HepG2 (cell line): ENCODE results near the gene MBLAC1. TPM values are rescaled to one million over a fixed set of nuclear protein-coding genes. Genes with fewer than 3 reads are reported as not detected.

Source experiments
- ATAC-seq: fragments of 200-7000 bp; cut with Tn5 transposase; 3 replicates; pipeline ENCODE4 v1.9.1; 2020; ENCODE audit warnings: mild to moderate bottlenecking, moderate library complexity
- BruUV-seq: library from RNA; stranded (reverse); fragments of 400-500 nt; replicated peaks from 2 replicates; lab custom pipeline; 2021; lab: Mats Ljungman, UMichigan
- CTCF ChIA-PET: fragments of 300-600 bp; formaldehyde crosslinking; extraction: SDS; loops from one replicate; lab custom pipeline; 2021; ENCODE audit warnings: low total read pairs, inconsistent platforms, low intra/inter-chr PET ratio; lab: Yijun Ruan, JAX
- POLR2A ChIA-PET: fragments of 350-600 bp; sonication (Branson Sonifier 250); formaldehyde crosslinking; loops from one replicate; lab custom pipeline; 2020; ENCODE audit warnings: antibody characterized with exemption, inconsistent platforms; lab: Yijun Ruan, JAX
- DNase-seq: peaks from one replicate; pipeline ENCODE4 v3.0.0-alpha.2; 2015; ENCODE audit warnings: low spot score
- FAIRE-seq: peaks from 3 replicates; lab custom pipeline; 2011; peaks lifted over from hg19 to GRCh38; lab: Jason Lieb, UNC
- H2AFZ ChIP-seq: one replicate; pipeline ENCODE4 v1.6.1; 2011; ENCODE audit warnings: low read length, inconsistent platforms
- H3K27ac ChIP-seq: fragments of 300-600 bp; 3 replicates; pipeline ENCODE4 v1.8.0; 2011; ENCODE audit warnings: mixed run types, mild to moderate bottlenecking, mixed read lengths, low read length, inconsistent platforms; ENCODE audit not compliant: insufficient read depth; ENCODE audit errors: extremely low read length
- H3K27me3 ChIP-seq, 2 experiments: fragments of 200-600 bp in 1 of 2; 2 replicates in 1 of 2; 3 replicates in 1 of 2; pipeline versions ENCODE4 v1.6.0 to v1.8.0; 2011; ENCODE audit warnings: low read length in 2 of 2, mild to moderate bottlenecking in 2 of 2, moderate library complexity in 2 of 2, inconsistent platforms in 1 of 2; ENCODE audit not compliant: insufficient read depth in 2 of 2, control insufficient read depth in 1 of 2
- H3K36me3 ChIP-seq, 2 experiments: fragments of 200-600 bp in 1 of 2; replicated peaks in 1 of 2; 2 replicates in 1 of 2; 3 replicates in 1 of 2; pipeline versions ENCODE4 v1.5.1 to v1.8.0; 2011; ENCODE audit warnings: low read length in 2 of 2, inconsistent platforms in 1 of 2; ENCODE audit not compliant: insufficient read depth in 2 of 2, control insufficient read depth in 1 of 2
- H3K4me1 ChIP-seq: 2 replicates; pipeline ENCODE4 v1.5.1; 2012; ENCODE audit warnings: low read length, inconsistent platforms; ENCODE audit not compliant: insufficient read depth
- H3K4me2 ChIP-seq: 2 replicates; pipeline ENCODE4 v1.6.0; 2011; ENCODE audit warnings: low read depth, low read length, inconsistent platforms
- H3K4me3 ChIP-seq, 3 experiments: fragments of 200-600 bp in 1 of 3; sonication (generic), shearing (Covaris generic) in 1 of 3; replicated peaks in 1 of 3; 2 replicates each; pipeline ENCODE4 v1.5.1; 2011 to 2016; ENCODE audit warnings: low read length in 3 of 3, inconsistent platforms in 2 of 3, low read depth in 2 of 3, mild to moderate bottlenecking in 2 of 3, control low read depth in 1 of 3, mixed read lengths in 1 of 3; ENCODE audit not compliant: insufficient read depth in 1 of 3
- H3K79me2 ChIP-seq: one replicate; pipeline ENCODE4 v1.6.1; 2011; ENCODE audit warnings: low read length, inconsistent platforms; ENCODE audit not compliant: insufficient read depth
- H3K9ac ChIP-seq: 2 replicates; pipeline ENCODE4 v1.6.0; 2011; ENCODE audit warnings: mild to moderate bottlenecking, low read depth, low read length, inconsistent platforms; ENCODE audit not compliant: insufficient read depth
- H3K9me3 ChIP-seq: 2 replicates; pipeline ENCODE4 v1.5.1; 2012; ENCODE audit warnings: mild to moderate bottlenecking, low read length
- H4K20me1 ChIP-seq: 2 replicates; pipeline ENCODE4 v1.6.0; 2011; ENCODE audit warnings: inconsistent platforms, mild to moderate bottlenecking, low read length, moderate library complexity; ENCODE audit not compliant: insufficient read depth
- AGO2 ChIP-seq: fragments of 200-400 bp; formaldehyde crosslinking; optimal IDR thresholded peaks from 2 replicates; pipeline ENCODE3; 2017; ENCODE audit warnings: mild to moderate bottlenecking, low read depth, low read length, moderate library complexity
- DMTF1 ChIP-seq: sonication (generic); formaldehyde crosslinking; IDR thresholded peaks from 2 replicates; pipeline ENCODE4 v1.4.0; 2020; ENCODE audit warnings: mild to moderate bottlenecking, missing genetic modification reagents
- DRAP1 ChIP-seq: IDR thresholded peaks from 2 replicates; pipeline ENCODE4 v1.6.1; 2016; ENCODE audit warnings: missing genetic modification reagents, missing compliant biosample characterization
- RBFOX2 ChIP-seq: fragments of 200-400 bp; formaldehyde crosslinking; IDR thresholded peaks from 2 replicates; pipeline ENCODE4 v1.6.1; 2017; ENCODE audit warnings: low read depth, mild to moderate bottlenecking, low read length
- WGBS: methylation state at CpG from one replicate; pipeline ENCODE4 v1.1.6; 2017; ENCODE audit warnings: low lambda C conversion rate; 5-methylcytosine and 5-hydroxymethylcytosine counted together
- in situ Hi-C: cut with HindIII; loops from 2 replicates; pipeline ENCODE4 v1.10.0; 2017; ENCODE audit warnings: low pct_unique_long_range_greater_than_20kb; ENCODE audit not compliant: extremely low pct_ligation_motif_present
- intact Hi-C: fragments of 100-400 bp; cut with micrococcal nuclease; formaldehyde crosslinking; loops from one replicate; pipeline ENCODE4 v1.10.0; 2022; ENCODE audit not compliant: unreplicated experiment
- polyA plus RNA-seq, 8 experiments: library from polyadenylated mRNA; depleted of rRNA in 3 of 8; stranded (reverse) in 7 of 8; unstranded in 1 of 8; fragments of >200 nt; fragmentation: Illumina TruSeq in 4 of 8; extraction: Trizol in 4 of 8; gene quantifications; 2 replicates each; pipeline versions ENCODE4 v1.2.1 to v1.2.3, GENCODE V29; 2011 to 2016; ENCODE audit warnings: low read depth in 4 of 8, missing spikeins in 1 of 8, mixed read lengths in 1 of 8; ENCODE audit not compliant: insufficient read depth in 1 of 8
- total RNA-seq, 5 experiments: library from RNA; depleted of rRNA; stranded (reverse); fragments of >200 nt; fragmentation: Illumina TruSeq; extraction: Trizol; gene quantifications; 2 replicates each; pipeline ENCODE4 v1.2.3, GENCODE V29; 2016; ENCODE audit warnings: low read depth in 1 of 5
- TF ChIP-seq, protein P1 (sequence below): sonication (generic); formaldehyde crosslinking; IDR thresholded peaks from 2 replicates; pipeline ENCODE4 v1.4.0; 2020; ENCODE audit warnings: missing genetic modification reagents, borderline replicate concordance
- TF ChIP-seq, protein P2 (sequence below): sonication (generic); formaldehyde crosslinking; IDR thresholded peaks from 2 replicates; pipeline ENCODE4 v1.4.0; 2020; ENCODE audit warnings: missing genetic modification reagents, borderline replicate concordance

Gene MBLAC1
- total and polyA plus RNA-seq, 2 of the 13 experiments (the other 11 are each of a cell fraction or from before 2014, with no cell fraction given), result 0.79 to 2.1 TPM

DNA sequence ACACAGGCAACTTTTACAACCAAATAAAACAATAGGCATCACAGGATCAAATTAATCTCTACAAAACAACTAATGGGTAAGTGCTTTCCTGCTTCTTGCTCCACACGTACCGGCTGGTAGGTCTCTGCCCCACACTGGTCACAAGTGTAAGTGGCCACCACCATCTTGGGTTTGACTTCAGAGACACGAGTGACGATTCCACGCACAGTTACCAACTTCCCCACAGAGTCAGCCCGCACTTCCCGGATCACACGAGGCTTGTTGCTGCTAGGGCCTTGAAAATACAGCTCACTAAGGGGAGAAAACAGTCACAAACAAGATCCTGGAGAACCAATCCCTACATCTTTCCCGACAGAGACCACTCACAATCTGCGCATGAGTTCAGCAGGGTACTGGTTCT is 27.9 kb upstream of the MBLAC1 start:
- H3K9me3 ChIP-seq, result no peaks in the 10 kb centered on the region
- no TSS peak for BruUV-seq
- H3K4me3 ChIP-seq, result peak overlapping the region in 1 of 3 experiments; percentile 86; a peak in 2 of 6 replicates
- peaks cover 23% of the 10 kb centered on the region for H3K79me2 ChIP-seq
- ChIA-PET CTCF (no interaction called here), POLR2A (interaction anchor here (0.6 kb wide), 1 partner anchor 65 kb away, joined by 4 read pairs; no protein-coding TSS in a partner anchor)
- H3K27me3 ChIP-seq, result no peaks in the 10 kb centered on the region
- H3K9ac ChIP-seq, result 0 out of 2 replicates have a peak overlapping the region, but pooled peaks have one; percentile 92
- H4K20me1 ChIP-seq, result no peaks in the 10 kb centered on the region; the same call in 1 of the 2 replicates
- DNase-seq (no peak), FAIRE-seq (no peak), ATAC-seq (no peak)
- no peak for TF ChIP-seq DRAP1 (CRISPR knock-in tag)
- 0 out of 2 replicates have a peak, but pooled peaks have one; percentile 23 for TF ChIP-seq RBFOX2
- TF ChIP-seq AGO2, result peak; percentile 2
- H2AFZ ChIP-seq, result no peak overlapping the region
- peaks cover 23% of the 10 kb centered on the region for H3K4me1 ChIP-seq
- in situ Hi-C loops (no loop called here), intact Hi-C loops (no loop called here)
- peak overlapping the region; percentile 85; the same call in 1 of the 2 replicates for H3K4me2 ChIP-seq
- H3K27ac ChIP-seq, result no peak overlapping the region
- WGBS, result 96% methylated on average over 10 of the region's 10 CpGs
- H3K36me3 ChIP-seq, result peaks cover 34 to 56% of the 10 kb centered on the region in 2 experiments

- peaks cover 31 to 51% of the 10 kb centered on the region in 2 experiments for H3K36me3 ChIP-seq
- FAIRE-seq (no peak), ATAC-seq (no peak), DNase-seq (no peak)
- ChIA-PET CTCF (no interaction called here), POLR2A (interaction anchor here (0.6 to 3.5 kb wide), 2 partner anchors 21 to 64 kb away, joined by 4 to 21 read pairs; partner anchors contain the start of gene CNPY4)
- H3K9me3 ChIP-seq, result no peaks in the 10 kb centered on the region
- H3K9ac ChIP-seq, result peak overlapping the region; percentile 92
- no TSS peak for BruUV-seq
- in situ Hi-C loops (no loop called here), intact Hi-C loops (no loop called here)
- peak overlapping the region; percentile 85 to 99 (median 86) for H3K4me3 ChIP-seq
- peaks cover 23% of the 10 kb centered on the region for H3K79me2 ChIP-seq
- no peaks in the 10 kb centered on the region; the same call in 1 of the 2 replicates for H4K20me1 ChIP-seq
- no peaks in the 10 kb centered on the region for H3K27me3 ChIP-seq
- peak overlapping the region; percentile 95 for H3K27ac ChIP-seq
- no peak overlapping the region for H2AFZ ChIP-seq
- peaks cover 22% of the 10 kb centered on the region for H3K4me1 ChIP-seq
- H3K4me2 ChIP-seq, result peak overlapping the region; percentile 85
- 90% methylated on average over 12 of the region's 12 CpGs for WGBS
- TF ChIP-seq DMTF1, result no peak
- TF ChIP-seq, protein P1, sequence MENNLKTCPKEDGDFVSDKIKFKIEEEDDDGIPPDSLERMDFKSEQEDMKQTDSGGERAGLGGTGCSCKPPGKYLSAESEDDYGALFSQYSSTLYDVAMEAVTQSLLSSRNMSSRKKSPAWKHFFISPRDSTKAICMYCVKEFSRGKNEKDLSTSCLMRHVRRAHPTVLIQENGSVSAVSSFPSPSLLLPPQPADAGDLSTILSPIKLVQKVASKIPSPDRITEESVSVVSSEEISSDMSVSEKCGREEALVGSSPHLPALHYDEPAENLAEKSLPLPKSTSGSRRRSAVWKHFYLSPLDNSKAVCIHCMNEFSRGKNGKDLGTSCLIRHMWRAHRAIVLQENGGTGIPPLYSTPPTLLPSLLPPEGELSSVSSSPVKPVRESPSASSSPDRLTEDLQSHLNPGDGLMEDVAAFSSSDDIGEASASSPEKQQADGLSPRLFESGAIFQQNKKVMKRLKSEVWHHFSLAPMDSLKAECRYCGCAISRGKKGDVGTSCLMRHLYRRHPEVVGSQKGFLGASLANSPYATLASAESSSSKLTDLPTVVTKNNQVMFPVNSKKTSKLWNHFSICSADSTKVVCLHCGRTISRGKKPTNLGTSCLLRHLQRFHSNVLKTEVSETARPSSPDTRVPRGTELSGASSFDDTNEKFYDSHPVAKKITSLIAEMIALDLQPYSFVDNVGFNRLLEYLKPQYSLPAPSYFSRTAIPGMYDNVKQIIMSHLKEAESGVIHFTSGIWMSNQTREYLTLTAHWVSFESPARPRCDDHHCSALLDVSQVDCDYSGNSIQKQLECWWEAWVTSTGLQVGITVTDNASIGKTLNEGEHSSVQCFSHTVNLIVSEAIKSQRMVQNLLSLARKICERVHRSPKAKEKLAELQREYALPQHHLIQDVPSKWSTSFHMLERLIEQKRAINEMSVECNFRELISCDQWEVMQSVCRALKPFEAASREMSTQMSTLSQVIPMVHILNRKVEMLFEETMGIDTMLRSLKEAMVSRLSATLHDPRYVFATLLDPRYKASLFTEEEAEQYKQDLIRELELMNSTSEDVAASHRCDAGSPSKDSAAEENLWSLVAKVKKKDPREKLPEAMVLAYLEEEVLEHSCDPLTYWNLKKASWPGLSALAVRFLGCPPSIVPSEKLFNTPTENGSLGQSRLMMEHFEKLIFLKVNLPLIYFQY (CRISPR knock-in tag), result no peak
- TF ChIP-seq, protein P2, sequence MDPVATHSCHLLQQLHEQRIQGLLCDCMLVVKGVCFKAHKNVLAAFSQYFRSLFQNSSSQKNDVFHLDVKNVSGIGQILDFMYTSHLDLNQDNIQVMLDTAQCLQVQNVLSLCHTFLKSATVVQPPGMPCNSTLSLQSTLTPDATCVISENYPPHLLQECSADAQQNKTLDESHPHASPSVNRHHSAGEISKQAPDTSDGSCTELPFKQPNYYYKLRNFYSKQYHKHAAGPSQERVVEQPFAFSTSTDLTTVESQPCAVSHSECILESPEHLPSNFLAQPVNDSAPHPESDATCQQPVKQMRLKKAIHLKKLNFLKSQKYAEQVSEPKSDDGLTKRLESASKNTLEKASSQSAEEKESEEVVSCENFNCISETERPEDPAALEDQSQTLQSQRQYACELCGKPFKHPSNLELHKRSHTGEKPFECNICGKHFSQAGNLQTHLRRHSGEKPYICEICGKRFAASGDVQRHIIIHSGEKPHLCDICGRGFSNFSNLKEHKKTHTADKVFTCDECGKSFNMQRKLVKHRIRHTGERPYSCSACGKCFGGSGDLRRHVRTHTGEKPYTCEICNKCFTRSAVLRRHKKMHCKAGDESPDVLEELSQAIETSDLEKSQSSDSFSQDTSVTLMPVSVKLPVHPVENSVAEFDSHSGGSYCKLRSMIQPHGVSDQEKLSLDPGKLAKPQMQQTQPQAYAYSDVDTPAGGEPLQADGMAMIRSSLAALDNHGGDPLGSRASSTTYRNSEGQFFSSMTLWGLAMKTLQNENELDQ (CRISPR knock-in tag), result no peak
These were observed 27.3 kb upstream of the MBLAC1 start for GRCh38 chr7:100099452-100099851.
